Forelimb muscle (tissue), 1 donor: ENCODE results near the gene RASAL2. TPM values are rescaled to one million over a fixed set of nuclear protein-coding genes. Genes with fewer than 3 reads are reported as not detected.
"Not testable (repeated sequence)": the region's sequence is repeated elsewhere in the genome, so short reads cannot be mapped to it uniquely, and the experiment has no call there.

Experiments used
- DNase-seq: peaks from one replicate; pipeline ENCODE4 v3.0.0-alpha.2; 2013; ENCODE audit warnings: low read depth
- polyA plus RNA-seq: library from polyadenylated mRNA; unstranded; fragments of 120-200 nt; gene quantifications from one replicate; pipeline ENCODE4 v1.2.1, GENCODE V29; 2013; ENCODE audit not compliant: insufficient read length

RASAL2 gene
- polyA plus RNA-seq, 1 donor, result 12.3 TPM

DNA sequence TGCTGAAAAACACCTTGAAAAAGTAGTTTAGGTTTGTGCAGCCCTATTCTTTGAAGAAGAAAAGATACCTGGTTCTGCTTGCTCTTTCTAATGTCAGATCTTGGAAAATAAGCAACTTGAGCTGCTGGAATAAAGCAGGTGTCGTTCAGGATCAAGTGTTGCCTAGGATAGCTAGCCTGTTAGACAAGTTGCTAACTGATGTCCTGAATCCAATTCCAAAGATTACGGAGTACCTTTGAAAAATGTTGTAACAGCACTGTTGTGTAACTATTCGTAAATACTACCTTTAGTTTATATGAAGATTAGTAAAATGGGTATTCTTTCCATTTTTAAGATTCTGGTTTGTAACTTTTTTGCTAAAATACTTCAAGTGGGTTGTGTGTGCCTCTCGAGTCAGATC, 251.3 kb downstream of the RASAL2 start:
- DNase-seq, result no peak

DNA sequence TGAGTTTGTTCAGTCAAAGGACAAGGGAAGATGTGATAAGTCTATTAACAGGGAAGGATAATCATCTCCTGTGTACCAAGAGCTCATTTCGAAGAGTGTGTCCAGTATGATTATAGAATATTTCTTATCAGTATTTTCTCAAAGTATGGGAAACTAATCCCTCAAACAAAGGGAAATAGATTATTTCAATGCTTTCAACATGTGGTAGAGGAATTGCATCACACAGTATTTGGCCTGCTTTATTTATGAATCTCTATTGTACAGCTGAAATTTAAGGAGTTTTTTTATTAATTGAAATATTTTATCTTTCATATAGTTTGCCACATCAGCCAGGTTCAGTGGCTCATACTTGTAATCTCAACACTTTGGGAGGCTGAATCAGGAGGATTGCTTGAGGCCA, 251.9 kb downstream of the RASAL2 start:
- no peak for DNase-seq

DNA sequence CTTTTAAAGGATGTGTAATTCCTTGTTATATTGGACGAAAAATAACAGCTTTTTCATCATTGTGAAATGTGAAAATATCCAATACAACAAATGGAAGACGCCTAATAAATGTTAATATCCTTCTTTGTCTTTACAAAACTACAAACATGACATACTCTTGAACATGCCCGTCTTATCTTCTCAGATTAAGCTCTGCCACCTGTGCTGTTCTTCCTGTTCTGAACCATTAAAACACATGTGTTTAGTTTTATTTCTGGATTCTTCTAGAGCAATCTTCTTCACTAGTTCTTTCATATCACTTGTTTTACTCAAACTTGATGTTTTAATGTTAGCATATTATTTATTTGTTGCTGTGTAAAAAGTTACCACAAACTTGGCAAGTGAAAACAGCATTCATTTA, 255.9 kb downstream of the RASAL2 start:
- no peak for DNase-seq

DNA sequence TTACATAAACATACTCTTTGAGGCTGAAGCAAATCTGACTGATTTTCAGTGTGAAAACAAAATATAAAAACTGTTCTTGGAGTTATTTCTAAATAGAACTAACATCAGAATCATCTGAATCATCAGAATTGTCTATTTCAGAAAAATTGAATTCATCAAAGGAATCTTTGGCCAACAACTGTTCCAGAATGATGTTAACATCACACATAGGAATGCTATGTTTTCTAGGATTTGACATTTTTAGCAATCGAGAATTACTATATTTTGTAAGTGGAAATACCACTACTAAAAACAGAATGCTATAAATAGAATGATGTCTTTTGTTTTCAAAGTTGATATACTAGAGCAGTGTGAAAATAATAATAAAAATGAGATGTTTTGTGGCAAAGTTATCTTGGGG, 258.0 kb downstream of the RASAL2 start:
- not testable (repeated sequence) for DNase-seq

DNA sequence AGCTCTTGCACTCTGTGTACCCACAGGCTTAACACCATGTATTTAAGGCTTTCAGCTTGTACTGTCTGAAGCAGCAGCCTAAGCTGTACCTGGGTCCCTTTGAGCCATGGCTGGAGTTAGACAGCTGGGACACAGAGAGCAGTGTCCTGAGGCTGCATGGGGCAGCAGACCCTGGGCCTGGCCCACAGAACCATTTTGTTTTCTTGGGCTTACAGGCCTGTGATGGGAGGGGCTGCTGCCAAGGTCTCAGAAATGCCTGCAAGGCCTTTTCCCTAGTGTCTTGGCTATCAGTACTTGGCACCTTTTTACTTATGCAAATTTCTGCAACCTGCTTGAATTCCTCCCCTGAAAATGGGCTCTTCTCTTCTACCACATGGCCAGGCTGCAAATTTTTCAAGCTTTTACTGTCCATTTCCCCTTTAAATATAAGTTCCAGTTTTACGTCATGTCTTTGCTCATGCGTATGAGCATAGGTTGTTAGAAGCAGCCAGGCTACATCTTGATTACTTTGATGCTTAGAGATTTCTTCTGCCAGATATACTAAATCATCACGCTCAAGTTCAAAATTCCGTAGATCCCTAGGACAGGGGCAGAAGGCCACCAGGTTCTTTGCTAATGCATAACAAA, 259.0 kb downstream of the RASAL2 start:
- DNase-seq, result no peak

DNA sequence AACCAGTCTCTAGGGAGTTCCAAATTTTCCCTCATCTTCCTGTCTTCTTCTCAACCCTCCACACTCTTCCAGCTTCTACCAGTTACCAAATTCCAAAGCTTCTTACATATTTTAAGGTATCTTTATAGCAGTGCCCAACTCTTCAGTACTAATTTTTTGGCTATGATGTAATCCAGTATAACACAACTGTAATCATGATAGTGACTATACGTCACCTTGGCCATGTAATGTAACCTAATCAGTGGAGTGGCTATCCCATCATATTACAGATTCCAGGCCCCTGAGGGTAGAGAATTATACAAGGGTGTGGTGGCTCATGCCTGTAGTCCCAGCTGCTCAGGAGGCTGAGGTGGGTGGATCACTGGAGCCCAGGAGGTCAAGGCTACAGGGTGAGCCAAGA, 259.6 kb downstream of the RASAL2 start:
- no peak for DNase-seq

DNA sequence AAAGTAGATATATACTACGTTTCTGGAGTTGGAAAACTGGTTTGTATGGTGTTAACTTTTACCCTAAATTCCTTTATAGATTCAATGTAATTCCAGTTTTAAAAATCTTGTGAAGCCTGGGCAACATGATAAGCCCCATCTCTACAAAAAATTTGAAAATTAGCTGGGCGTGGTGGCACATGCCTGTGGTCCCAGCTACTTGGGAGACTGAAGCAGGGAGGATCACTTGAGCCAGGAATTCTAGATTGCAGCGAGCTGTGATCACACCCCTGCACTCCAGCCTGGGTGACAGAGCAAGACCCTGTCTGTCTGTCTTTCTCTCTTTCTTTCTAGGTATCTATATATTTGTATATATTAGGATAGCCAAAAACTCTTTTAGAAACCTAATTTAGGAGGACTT, 260.9 kb downstream of the RASAL2 start:
- no peak for DNase-seq

DNA sequence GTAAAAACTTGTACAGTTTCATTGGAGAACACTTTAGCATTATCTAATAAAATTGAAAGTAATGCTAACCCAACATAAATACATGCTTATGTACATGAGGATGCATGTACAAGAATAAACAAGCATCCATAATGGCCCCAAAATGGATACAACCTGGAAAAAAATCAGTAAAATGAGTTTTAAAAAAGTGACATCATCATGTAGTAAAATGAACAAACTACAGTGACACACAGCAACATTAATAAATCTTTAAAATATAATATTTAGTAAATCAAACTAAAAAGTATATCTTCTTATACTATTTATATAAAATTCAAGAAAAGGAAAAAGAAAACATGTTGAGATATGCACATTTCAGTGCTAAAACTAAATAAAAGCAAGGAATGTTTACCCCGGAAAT, 262.4 kb downstream of the RASAL2 start:
- no peak for DNase-seq

DNA sequence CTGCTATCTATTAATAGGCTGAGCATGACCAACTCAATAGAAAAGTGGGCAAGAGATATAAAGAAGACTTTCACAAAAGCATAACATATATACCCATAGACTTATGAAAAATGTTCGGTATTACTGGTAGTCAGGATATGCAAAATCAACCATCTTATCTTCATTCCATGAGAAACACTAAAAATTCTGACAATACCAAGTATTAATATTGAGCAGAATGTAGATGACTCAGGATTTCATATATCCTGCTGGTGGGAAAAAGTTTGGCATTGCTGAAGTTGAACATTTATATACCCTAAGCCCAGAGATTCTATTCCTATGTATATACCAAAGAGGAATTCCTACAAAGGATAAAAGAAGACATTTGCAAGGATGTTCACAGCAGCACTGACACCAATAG, 264.6 kb downstream of the RASAL2 start:
- no peak for DNase-seq

DNA sequence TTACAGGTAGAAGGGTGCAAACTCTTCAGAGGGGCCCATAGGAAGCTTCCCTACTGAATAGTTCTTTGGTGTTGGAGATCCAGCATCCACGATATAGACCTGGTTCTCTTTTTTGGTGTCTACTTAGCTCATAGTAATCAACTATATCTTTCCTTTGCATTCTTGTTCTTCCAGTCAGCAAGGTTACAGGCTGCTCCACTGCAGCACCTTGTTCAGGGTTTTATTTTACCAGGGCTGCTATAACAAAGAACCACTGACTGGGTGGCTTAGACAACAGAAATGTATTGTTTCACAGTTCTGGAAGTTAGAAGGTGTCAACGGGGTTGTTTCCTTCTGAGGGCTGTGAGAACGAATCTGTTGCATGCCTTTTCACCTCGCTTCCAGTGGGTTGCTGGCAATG, 266.5 kb downstream of the RASAL2 start:
- no peak for DNase-seq

DNA sequence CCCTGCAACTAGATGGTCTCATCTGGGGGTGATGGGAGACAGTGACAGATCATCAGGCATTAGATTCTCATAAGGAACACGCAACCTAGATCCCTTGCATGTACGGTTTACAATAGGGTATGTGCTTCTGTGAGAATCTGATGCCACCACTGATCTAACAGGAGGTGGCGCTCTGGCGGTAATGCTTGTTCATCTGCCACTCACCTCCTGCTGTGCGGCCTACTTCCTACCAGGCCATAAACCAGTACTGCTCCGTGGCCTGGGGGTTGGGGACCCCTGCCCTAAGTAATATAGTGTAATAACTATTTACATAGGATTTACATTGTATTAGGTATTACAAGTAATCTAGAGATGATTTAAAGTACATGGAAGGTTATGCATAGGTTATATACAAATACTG, 267.9 kb downstream of the RASAL2 start:
- DNase-seq, result no peak

DNA sequence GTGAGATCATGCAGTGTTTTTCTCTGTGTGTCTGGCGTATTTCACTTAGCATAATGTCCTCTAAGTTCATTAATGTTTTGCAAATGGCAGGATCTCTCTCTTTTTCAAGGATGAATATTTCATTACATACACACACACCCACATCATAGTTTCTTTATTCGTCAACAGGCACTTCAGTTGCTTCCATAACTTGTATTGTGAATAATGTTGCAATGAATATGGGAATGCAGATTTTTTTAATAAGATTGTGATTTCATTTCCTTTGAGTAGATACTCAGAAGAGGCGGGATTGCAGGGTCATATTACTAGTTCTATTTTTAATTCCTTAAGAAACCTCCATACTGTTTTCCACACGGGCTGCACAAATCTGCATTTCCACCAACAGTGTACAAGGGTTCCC, 268.8 kb downstream of the RASAL2 start:
- DNase-seq, result no peak

DNA sequence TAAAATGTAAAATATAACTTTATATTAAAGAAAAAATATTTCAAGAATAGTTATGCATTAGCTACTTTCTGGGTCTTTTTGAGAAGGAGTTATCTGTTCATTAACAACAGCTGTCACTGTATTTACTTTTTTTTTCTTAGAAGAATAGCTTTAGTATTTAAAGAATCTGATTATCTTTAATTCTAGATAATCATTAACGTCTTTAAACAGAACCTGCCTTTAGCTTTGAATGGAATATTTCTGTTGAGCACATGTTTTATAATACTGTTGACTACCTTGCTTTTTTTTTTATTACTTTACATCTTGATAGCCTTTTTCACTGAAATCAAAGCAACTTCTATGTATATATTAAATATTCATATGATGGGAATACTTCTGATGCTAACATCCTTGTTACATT, 270.9 kb downstream of the RASAL2 start:
- DNase-seq, result no peak

DNA sequence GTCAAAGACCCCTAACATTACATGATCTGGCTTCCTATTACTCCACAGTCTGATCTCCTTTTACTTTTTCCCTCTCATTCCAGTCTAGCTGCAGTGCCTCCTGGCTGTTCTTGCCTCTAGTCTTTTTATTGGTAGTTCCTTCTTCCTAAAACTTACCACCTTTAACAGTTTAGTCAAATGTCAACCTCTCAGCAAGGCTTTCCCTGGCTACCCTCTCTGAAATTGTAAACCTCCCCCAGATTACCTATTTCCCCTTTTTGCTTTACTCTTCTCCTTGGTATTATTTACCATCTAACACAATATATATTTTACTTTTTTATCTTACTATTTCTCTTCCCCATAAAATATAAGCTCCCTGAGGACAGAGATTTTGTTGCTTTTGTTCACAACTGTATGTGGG, 273.2 kb downstream of the RASAL2 start:
- DNase-seq, result no peak

DNA sequence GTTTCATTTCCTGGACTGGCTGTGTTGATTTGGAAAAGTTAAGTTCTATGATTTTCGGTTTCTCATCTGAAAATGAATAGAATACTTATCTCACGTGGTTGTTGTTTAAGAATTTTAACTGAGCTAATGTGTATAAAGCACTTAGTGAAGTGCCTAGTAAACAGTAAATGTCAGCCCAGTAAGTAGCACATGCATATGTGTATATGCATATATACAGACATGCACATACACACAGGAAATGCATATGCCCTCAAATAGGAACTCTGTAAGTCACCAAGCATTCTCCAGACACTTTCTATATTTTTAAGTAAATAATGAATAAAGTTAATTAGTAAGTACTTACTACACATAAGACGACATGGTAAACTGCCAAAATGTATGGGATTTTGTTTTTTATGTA, 274.3 kb downstream of the RASAL2 start:
- DNase-seq, result no peak

DNA sequence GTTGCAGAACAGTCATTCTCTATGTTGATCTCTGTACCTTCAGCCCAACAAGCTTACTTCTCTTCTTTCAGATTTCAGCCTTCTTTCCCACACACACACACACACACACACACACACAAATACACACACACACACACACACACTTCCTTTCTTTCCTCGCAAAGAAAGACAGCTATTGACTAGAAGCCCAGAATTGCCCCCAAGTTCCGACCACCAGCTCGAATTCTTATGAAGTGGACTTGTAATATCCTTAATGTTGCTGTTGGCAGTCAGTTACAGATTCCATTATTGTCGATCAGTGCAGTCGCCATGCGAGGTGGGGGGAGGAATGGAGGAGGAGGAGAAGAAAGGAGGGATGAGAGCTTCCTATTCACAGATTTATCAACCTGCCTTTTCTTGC, 277.3 kb downstream of the RASAL2 start:
- peak; percentile 28 for DNase-seq

DNA sequence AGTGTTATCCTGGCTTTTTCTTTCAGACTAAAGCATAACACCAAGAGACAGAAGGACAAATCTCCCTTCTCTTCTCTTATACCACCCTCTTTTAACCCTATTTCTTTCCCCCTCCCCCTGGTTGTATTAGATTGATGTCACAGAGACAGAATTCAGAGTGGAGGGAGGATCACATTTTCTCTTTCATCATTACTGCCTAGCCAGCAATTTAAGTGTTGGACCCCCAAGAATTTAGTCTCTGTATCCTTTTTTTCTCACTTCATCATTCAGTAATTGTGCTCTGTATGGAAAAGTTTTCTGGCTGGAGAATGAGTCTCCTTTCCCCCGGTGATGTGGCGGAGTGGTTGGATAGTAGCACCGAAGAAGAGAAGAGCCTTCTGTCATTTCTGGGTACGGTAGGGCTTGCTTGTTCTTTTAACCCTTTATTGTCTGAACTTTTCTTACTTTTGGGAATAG, 278.1 kb downstream of the RASAL2 start:
- DNase-seq, result peak; percentile 16

DNA sequence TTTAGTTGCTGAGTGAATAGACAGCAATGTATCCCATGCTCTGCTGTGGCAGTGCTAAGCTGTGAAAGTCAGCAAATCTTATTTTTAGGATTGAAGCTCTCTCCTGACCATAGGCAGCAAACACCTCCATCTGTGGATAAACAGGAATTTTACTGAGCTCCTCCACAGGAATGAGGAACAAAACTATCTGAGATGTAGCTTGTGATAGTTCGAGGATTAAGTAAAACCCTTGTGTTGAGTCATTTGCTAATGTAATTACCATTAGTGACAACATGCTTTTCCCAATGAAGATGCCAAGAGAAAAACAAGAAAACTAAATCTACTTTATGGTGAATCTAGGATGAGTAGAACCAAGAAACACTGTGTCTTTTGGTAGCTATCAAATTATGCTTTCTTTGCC, 280.1 kb downstream of the RASAL2 start:
- no peak for DNase-seq

DNA sequence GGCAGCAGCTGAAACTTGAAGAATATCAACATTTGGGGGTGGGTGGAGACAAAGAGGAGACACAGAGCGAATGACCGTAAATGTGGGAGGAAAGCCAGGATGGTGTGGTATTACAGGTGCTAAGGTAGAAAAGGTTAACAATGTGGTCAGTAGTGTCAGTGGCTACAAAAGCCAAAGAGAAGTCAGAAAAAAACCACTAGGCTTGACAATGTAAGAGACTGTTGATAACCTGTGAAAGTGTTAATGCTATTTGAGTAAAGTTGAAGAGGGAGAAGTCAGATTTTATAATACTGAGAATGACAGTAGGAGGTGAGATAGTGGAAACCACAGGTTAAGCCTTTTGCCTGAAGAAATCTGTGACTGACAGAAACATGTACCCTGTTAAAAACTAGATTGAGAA, 282.1 kb downstream of the RASAL2 start:
- DNase-seq, result no peak

DNA sequence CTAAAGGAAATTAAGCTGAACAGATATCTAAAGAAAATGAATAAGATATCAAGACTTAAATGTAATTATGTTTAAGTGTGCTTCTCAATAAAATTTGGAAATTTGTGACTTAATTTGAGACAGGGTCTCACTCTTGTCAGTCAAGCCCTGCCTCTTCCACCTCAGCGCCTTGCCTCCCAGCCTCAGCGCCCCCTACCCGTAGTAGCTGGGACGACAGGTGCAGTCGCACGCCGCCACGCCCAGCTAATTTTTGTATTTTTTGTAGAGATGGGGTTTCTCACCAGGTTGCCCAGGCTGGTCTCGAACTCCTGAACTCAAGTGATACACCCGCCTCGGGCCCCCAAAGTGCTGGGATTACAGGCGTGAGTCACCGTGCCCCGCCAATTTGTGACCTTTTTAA, 285.9 kb downstream of the RASAL2 start:
- DNase-seq, result no peak

DNA sequence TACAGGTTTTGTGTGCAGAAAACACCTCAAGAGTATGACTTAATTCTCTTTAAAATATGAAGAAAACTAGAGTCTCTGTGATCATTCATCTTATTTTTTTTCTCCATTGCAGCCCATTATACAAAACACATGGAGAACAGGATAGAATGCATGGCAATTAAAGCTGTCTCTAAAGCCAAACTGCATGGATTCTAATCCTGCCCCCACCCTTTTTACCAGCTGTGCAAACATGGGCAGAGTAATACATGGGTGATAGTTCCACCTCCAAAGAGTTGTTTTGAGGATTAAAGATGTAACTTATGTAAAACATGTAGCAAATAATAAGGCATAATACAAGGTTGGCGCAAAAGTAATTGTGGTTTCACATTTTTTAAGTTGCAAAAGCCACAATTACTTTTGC, 288.5 kb downstream of the RASAL2 start:
- DNase-seq, result no peak

DNA sequence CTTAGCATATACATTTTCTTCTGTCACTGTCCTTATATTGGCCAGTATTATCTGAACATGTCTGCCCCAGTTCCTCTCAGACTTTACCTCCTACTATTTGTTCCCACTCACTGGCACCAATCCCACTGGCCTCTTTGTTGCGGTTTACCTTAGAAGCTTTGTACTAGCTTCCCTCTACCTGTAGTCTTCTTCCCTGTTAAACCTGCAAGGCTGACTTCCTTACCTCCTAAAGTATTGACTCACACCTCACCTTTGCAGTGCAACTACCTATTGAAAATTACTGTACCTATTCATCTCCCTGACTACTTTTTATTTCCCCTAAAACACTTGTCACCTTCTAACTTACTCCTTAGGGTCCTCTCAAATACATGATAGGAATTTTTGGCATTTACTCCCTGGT, 291.8 kb downstream of the RASAL2 start:
- no peak for DNase-seq

DNA sequence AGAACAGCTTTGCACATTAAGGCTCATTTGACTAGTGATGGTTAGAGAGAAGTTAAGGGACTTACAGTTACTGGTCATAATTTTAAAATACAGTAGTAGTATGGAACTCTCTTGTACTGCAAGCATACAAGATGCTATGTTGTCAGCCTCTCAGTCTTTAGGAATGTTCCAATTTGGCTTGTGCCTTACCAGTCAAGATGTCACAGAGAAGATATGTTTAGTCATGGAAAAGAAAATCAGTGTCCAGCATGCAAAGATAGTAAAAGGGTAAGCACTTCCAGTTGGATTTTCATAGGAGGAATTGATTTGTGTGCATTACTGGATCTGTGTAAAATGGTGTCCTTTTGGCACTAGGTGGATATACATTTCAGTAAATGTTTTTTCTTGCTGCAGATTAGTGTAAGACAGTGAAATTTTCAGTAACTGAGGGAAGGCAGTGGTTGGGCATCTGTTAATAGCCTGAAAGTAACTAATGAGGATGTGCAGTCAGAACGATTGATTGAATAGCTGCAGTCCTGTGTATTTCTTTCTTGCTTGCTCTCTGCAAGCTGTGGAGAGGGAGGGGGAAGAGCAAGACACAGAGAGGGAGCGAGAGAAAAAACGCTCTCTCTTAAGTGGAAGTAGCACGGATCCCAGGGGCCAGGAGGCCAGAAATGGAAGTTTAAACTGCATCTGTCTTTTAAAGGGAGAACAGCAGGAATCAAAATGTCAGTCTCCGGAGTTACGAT, 294.7 kb downstream of the RASAL2 start:
- peak; percentile 32 for DNase-seq

DNA sequence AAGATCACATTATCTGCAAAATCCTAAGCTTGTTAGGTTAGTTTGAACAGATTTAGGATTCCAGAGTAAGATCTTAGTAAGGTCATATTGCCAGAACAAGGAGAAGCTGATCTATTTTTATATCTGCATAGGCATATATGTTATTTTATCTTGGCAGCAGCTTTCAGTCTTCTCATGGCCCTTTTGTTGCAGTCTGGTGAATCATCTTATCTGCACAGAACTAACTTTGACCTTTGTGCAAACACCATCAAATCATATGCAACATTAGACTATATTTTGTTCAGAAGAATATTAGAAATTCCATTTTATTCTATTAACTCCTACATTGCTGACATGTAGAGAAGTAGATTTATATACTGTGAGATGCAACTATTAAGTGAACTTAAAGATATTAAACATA, 295.5 kb downstream of the RASAL2 start:
- no peak for DNase-seq
